Kidney (tissue), 14 donors: ENCODE data around the gene LEKR1. TPM values are rescaled to one million over a fixed set of nuclear protein-coding genes. Genes with fewer than 3 reads are reported as not detected.

Experiments used
- DNase-seq, 5 donors: peaks; one replicate each; pipeline ENCODE4 v3.0.0-alpha.2; 2013 to 2020
- FAIRE-seq: peaks from 2 replicates; lab custom pipeline; 2012; peaks lifted over from hg19 to GRCh38; lab: Jason Lieb, UNC
- H3K27ac ChIP-seq, 2 donors: one replicate each; pipeline ENCODE4 v1.7.0; 2013; ENCODE audit warnings: low read depth in 2 of 2, low read length in 2 of 2, inconsistent platforms in 1 of 2
- H3K27me3 ChIP-seq: one replicate; pipeline ENCODE4 v1.7.1; 2013; ENCODE audit warnings: low read length, inconsistent platforms; ENCODE audit not compliant: control insufficient read depth, insufficient read depth
- H3K36me3 ChIP-seq, 3 donors: one replicate each; pipeline versions ENCODE4 v1.7.0 to v1.7.1; 2013; ENCODE audit warnings: low read length in 3 of 3, control low read depth in 1 of 3, inconsistent platforms in 1 of 3; ENCODE audit not compliant: insufficient read depth in 3 of 3, control insufficient read depth in 2 of 3
- H3K4me1 ChIP-seq, 3 donors: one replicate each; pipeline versions ENCODE4 v1.7.0 to v1.7.1; 2013; ENCODE audit warnings: low read length in 3 of 3, inconsistent platforms in 1 of 3, low read depth in 1 of 3; ENCODE audit not compliant: control insufficient read depth in 2 of 3, insufficient read depth in 2 of 3
- H3K4me3 ChIP-seq, 3 donors: one replicate each; pipeline versions ENCODE4 v1.7.0 to v1.8.1; 2013; ENCODE audit warnings: low read length in 3 of 3, control low read depth in 1 of 3, inconsistent platforms in 1 of 3
- H3K9ac ChIP-seq, 3 donors: one replicate each; pipeline versions ENCODE4 v1.7.0 to v1.7.1; 2013; ENCODE audit warnings: low read length in 3 of 3, control low read depth in 1 of 3, inconsistent platforms in 1 of 3
- H3K9me3 ChIP-seq, 3 donors: one replicate each; pipeline versions ENCODE4 v1.7.0 to v1.7.1; 2013; ENCODE audit warnings: low read length in 3 of 3, control low read depth in 1 of 3, inconsistent platforms in 1 of 3; ENCODE audit not compliant: control insufficient read depth in 2 of 3, insufficient read depth in 1 of 3
- intact Hi-C: fragments of 100-400 bp; cut with DNase I; formaldehyde crosslinking; loops from one replicate; pipeline ENCODE4 v1.11.1; 2022
- polyA plus RNA-seq: library from polyadenylated mRNA; stranded (reverse); fragments of 350-450 nt; fragmentation: Illumina TruSeq; extraction: RNeasy Lipid Tissue Mini Kit (QIAGEN cat#74804); gene quantifications from one replicate; pipeline ENCODE4 v1.2.3, GENCODE V29; 2014; ENCODE audit warnings: low read depth, low replicate concordance; ENCODE audit not compliant: insufficient read depth
- total RNA-seq: library from RNA; stranded (reverse); fragmentation: NEBNext Ultra II Directional; extraction: Animal tissue kit (Norgen Biotek cat#: 25700); gene quantifications from one replicate; pipeline ENCODE4 v1.2.1, GENCODE V29; 2021
- TF ChIP-seq, protein P1 (sequence below): IDR thresholded peaks from 3 replicates; pipeline ENCODE4 v1.5.1; 2012; ENCODE audit warnings: mild to moderate bottlenecking, moderate library complexity, borderline replicate concordance; ENCODE audit not compliant: insufficient read depth; ENCODE audit errors: extremely low read depth
- donor health status: control.
- donor health status: control.
- donor health status: control.
- donor health status: control.
- donor health status: control.
- donor health status: DM: yes; HTN: yes; CAD: no.
- donor health status: Normal renal cell carcinoma (clear cell type).

LEKR1 gene
- total and polyA plus RNA-seq, 2 donors from 2014 or later: 1.6 to 1.8 TPM

DNA sequence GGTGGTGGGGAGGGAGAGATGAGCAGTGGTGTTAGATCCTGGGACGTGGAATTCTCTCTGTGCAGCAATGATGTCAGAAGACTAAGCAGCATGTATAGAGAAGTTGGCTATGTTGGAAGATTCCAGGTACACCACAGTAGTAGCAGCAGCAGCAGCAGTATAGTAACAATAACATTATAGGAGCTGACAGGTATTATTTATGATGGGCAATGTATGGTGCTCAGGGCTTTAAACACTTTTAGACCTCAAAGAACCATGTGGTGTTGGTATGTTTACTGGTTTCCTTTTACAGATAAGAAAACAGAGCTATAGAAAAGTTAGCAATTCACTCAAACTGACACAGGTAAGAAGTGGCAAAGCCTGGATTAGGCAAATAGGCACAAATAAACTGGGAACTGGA lies 229.9 kb downstream of the LEKR1 start:
- Histone ChIP-seq H3K9ac (no peak overlapping the region), H3K4me3 (no peak overlapping the region), H3K27me3 (no peaks in the 10 kb centered on the region), H3K27ac (no peak overlapping the region), H3K36me3 (no peaks in the 10 kb centered on the region), H3K4me1 (no peaks in the 10 kb centered on the region), H3K9me3 (no peaks in the 10 kb centered on the region)
- TF ChIP-seq, protein P1, sequence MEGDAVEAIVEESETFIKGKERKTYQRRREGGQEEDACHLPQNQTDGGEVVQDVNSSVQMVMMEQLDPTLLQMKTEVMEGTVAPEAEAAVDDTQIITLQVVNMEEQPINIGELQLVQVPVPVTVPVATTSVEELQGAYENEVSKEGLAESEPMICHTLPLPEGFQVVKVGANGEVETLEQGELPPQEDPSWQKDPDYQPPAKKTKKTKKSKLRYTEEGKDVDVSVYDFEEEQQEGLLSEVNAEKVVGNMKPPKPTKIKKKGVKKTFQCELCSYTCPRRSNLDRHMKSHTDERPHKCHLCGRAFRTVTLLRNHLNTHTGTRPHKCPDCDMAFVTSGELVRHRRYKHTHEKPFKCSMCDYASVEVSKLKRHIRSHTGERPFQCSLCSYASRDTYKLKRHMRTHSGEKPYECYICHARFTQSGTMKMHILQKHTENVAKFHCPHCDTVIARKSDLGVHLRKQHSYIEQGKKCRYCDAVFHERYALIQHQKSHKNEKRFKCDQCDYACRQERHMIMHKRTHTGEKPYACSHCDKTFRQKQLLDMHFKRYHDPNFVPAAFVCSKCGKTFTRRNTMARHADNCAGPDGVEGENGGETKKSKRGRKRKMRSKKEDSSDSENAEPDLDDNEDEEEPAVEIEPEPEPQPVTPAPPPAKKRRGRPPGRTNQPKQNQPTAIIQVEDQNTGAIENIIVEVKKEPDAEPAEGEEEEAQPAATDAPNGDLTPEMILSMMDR: no peak
- FAIRE-seq (no peak), DNase-seq (no peak)
- intact Hi-C loops: no loop called here

DNA sequence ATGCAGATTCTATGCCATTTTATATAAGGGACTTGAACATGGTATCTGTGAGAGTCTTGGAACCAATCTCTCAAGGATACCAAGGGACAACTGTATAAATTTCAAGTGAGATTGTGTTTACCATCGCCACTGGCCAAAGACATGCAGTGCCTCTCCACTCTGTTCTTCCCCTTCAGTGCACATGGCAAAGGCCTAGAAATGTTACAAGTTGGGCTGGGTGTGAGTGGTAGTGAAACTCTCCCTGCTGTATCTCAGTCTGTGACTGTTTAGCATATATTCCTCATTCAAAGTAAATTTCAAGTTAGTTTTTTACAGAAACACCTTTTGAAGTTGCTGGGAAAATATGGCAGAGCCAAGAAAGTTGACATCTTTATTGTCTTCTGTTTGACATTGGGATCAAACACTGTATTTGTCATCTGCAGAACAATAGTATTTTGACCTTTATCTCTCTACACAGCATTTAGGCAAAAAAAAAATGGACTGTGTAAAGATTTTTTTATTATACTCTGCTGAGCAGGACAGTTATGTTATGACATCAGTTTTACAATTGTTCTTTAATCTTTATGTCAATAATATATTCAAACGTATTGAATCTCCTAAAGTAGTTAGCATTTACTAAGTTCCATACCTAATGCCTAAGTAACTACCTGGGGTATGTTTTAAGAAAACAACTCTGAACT lies 232.4 kb downstream of the LEKR1 start:
- intact Hi-C loops: no loop called here
- Histone ChIP-seq H3K9me3 (no peaks in the 10 kb centered on the region), H3K4me1 (peaks cover 0 to under 1% (median 0%) of the 10 kb centered on the region in 3 donors), H3K36me3 (no peaks in the 10 kb centered on the region), H3K9ac (no peak overlapping the region), H3K27me3 (no peaks in the 10 kb centered on the region), H3K27ac (no peak overlapping the region), H3K4me3 (no peak overlapping the region)
- DNase-seq (no peak), FAIRE-seq (no peak)
- TF ChIP-seq, protein P1: no peak

DNA sequence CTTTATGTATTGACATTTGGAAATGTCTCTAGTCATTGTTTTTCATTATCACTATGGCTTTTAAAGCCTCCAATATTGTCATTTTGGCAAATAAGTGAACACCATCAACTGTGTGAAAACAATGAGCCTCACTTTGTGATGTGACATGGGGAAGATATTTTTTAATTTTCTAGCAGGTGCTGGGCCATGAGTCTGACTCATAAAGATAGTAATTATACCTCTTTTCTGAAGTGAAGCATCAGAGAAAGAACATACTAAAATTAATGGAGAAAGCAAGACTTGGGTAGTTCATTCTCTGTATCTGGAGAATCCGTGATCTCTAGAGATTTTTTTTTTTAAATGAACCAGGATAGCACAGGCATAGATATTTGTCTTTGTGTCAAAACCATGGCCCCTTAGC lies 233.0 kb downstream of the LEKR1 start:
- Histone ChIP-seq H3K36me3 (no peaks in the 10 kb centered on the region), H3K9me3 (no peaks in the 10 kb centered on the region), H3K27me3 (no peaks in the 10 kb centered on the region), H3K4me1 (peaks cover 0 to 2% (median 0%) of the 10 kb centered on the region in 3 donors), H3K9ac (no peak overlapping the region), H3K4me3 (no peak overlapping the region), H3K27ac (no peak overlapping the region)
- FAIRE-seq: no peak
- intact Hi-C loops: no loop called here
- TF ChIP-seq, protein P1: no peak
- no peak for DNase-seq
